Activated CD8-positive, alpha-beta T cell treated with anti-CD3 and anti-CD28 coated beads, Interleukin-2, amount 10 ng/mL, durations not matched to agents 7 days and 5 days (primary cell): ENCODE data around the gene RSPH1. TPM values are rescaled to one million over a fixed set of nuclear protein-coding genes. Genes with fewer than 3 reads are reported as not detected.
A peak's percentile ranks its signal among the peaks of the same experiment; 100 is the strongest.

ENCODE experiments used
- ATAC-seq: fragments of 150-1000 bp; cut with Tn5 transposase; one replicate; pipeline ENCODE4 v1.10.0; 2021; ENCODE audit warnings: moderate library complexity
- CTCF ChIA-PET: fragments of 350-600 bp; sonication (Branson Sonifier 250); formaldehyde crosslinking; loops from one replicate; lab custom pipeline; 2021; ENCODE audit warnings: antibody characterized with exemption; lab: Charles Lee
- POLR2A ChIA-PET: fragments of 350-600 bp; sonication (Branson Sonifier 250); formaldehyde crosslinking; loops from one replicate; lab custom pipeline; 2021; ENCODE audit warnings: antibody characterized with exemption; lab: Charles Lee
- DNase-seq: peaks from one replicate; pipeline ENCODE4 v3.0.0-alpha.2; 2020
- H3K27ac Mint-ChIP-seq: one replicate; pipeline ENCODE4 v1.8.0; 2021; ENCODE audit warnings: mild to moderate bottlenecking, mixed read lengths
- H3K27me3 Mint-ChIP-seq: one replicate; pipeline ENCODE4 v1.8.0; 2021; ENCODE audit warnings: low read depth, mixed read lengths
- H3K36me3 Mint-ChIP-seq: one replicate; pipeline ENCODE4 v1.8.0; 2021; ENCODE audit warnings: low read depth, mixed read lengths
- H3K4me1 Mint-ChIP-seq: one replicate; pipeline ENCODE4 v1.8.0; 2021; ENCODE audit warnings: low read depth, mixed read lengths
- H3K4me3 Mint-ChIP-seq: one replicate; pipeline ENCODE4 v1.8.0; 2021; ENCODE audit warnings: mild to moderate bottlenecking, mixed read lengths
- H3K9me3 Mint-ChIP-seq: one replicate; pipeline ENCODE4 v1.8.0; 2022; ENCODE audit warnings: mixed read lengths; ENCODE audit not compliant: insufficient read depth
- total RNA-seq, 2 experiments: library from RNA; stranded (reverse); gene quantifications; one replicate each; pipeline ENCODE4 v1.2.3, GENCODE V29; 2021

RSPH1 gene
- total RNA-seq, 2 experiments from 2014 or later: not detected

GRCh38 chr21:42433946-42434551 lies 62.0 kb downstream of the RSPH1 start:
- no peak overlapping the region for H3K4me3 Mint-ChIP-seq
- no peak overlapping the region for H3K27ac Mint-ChIP-seq
- H3K9me3 Mint-ChIP-seq: peaks cover 6% of the 10 kb centered on the region
- ChIA-PET POLR2A (no interaction called here), CTCF (interaction anchor here (1.5 kb wide), 1 partner anchor 9 kb away, joined by 3 read pairs; no protein-coding TSS in a partner anchor)
- H3K36me3 Mint-ChIP-seq: peaks cover 99% of the 10 kb centered on the region
- no peak for ATAC-seq
- no peak for DNase-seq
- H3K4me1 Mint-ChIP-seq: peaks cover 55% of the 10 kb centered on the region
- H3K27me3 Mint-ChIP-seq: no peaks in the 10 kb centered on the region

DNA sequence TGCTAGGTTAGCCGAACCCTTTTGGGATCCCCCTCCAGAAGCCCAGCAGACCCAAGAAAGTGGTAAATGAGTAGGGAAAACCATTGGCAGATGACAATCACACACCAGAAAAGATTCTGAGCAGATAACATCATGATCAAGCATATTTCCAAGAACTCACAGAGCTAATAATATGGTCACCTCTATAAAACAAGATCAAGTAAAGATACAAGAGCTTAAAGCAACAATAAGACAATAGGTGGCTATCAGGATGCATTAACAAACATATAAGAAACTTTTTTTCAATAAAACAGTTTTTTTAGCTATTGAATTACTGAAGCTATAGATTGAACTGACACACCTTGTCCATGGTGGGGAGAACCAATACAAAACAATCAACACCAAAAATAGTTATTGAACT lies 63.3 kb downstream of the RSPH1 start:
- no peaks in the 10 kb centered on the region for H3K27me3 Mint-ChIP-seq
- DNase-seq (no peak), ATAC-seq (no peak)
- no peak overlapping the region for H3K27ac Mint-ChIP-seq
- peaks cover 46% of the 10 kb centered on the region for H3K4me1 Mint-ChIP-seq
- no peak overlapping the region for H3K4me3 Mint-ChIP-seq
- peaks cover 6% of the 10 kb centered on the region for H3K9me3 Mint-ChIP-seq
- peaks cover 96% of the 10 kb centered on the region for H3K36me3 Mint-ChIP-seq
- POLR2A ChIA-PET: interaction anchor here (0.6 kb wide), 1 partner anchor 39 kb away, joined by 3 read pairs; no protein-coding TSS in a partner anchor
- CTCF ChIA-PET: interaction anchor here (0.6 to 1.4 kb wide), 3 partner anchors 34 to 93 kb away, joined by 3 read pairs; no protein-coding TSS in a partner anchor

- H3K4me3 Mint-ChIP-seq: no peak overlapping the region
- peaks cover 6% of the 10 kb centered on the region for H3K9me3 Mint-ChIP-seq
- no peak overlapping the region for H3K27ac Mint-ChIP-seq
- H3K4me1 Mint-ChIP-seq: peaks cover 53% of the 10 kb centered on the region
- H3K36me3 Mint-ChIP-seq: peaks cover 96% of the 10 kb centered on the region
- DNase-seq (no peak), ATAC-seq (no peak)
- no peaks in the 10 kb centered on the region for H3K27me3 Mint-ChIP-seq
- POLR2A ChIA-PET: no interaction called here
- CTCF ChIA-PET: no interaction called here
These were observed 64.8 kb downstream of the RSPH1 start for GRCh38 chr21:42431196-42431595.

DNA sequence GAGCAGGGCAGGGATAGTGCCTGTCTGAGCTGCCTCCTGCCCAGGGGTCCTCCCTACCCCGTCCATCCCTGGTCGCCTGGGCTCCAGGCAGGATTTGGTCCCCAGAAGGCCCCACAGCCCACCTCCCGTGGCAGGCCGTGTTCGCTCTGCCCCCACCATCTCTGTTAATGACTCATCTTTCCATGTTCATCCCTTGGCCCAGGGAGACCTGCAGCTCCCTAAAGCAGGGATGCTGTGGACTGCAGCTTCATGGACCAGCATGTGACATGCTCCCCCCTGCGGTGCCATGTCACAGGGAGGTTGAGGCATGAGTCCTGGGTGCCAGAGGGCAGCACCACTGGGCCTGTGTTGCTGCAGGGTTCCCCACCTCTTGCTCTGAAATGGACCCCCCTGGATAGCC lies 65.5 kb downstream of the RSPH1 start:
- Mint-ChIP-seq H3K27ac (no peak overlapping the region), H3K9me3 (peaks cover 6% of the 10 kb centered on the region), H3K4me3 (no peak overlapping the region), H3K36me3 (peaks cover 95% of the 10 kb centered on the region), H3K4me1 (peaks cover 54% of the 10 kb centered on the region), H3K27me3 (no peaks in the 10 kb centered on the region)
- POLR2A ChIA-PET: interaction anchor here (0.8 kb wide), 1 partner anchor 27 kb away, joined by 3 read pairs; no protein-coding TSS in a partner anchor
- no peak for DNase-seq
- ATAC-seq: no peak
- CTCF ChIA-PET: interaction anchor here (1.5 kb wide), 1 partner anchor 121 kb away, joined by 4 read pairs; no protein-coding TSS in a partner anchor

- no peaks in the 10 kb centered on the region for H3K27me3 Mint-ChIP-seq
- H3K4me3 Mint-ChIP-seq: no peak overlapping the region
- H3K36me3 Mint-ChIP-seq: peaks cover 93% of the 10 kb centered on the region
- no peak for ATAC-seq
- H3K4me1 Mint-ChIP-seq: peaks cover 55% of the 10 kb centered on the region
- ChIA-PET CTCF (interaction anchor here (1.2 to 1.5 kb wide), 2 partner anchors 25 to 120 kb away, joined by 3 to 4 read pairs; no protein-coding TSS in a partner anchor), POLR2A (interaction anchor here (0.8 kb wide), 1 partner anchor 27 kb away, joined by 3 read pairs; no protein-coding TSS in a partner anchor)
- H3K9me3 Mint-ChIP-seq: peaks cover 6% of the 10 kb centered on the region
- no peak for DNase-seq
- H3K27ac Mint-ChIP-seq: no peak overlapping the region
These were observed 66.2 kb downstream of the RSPH1 start for GRCh38 chr21:42429856-42430255.

DNA sequence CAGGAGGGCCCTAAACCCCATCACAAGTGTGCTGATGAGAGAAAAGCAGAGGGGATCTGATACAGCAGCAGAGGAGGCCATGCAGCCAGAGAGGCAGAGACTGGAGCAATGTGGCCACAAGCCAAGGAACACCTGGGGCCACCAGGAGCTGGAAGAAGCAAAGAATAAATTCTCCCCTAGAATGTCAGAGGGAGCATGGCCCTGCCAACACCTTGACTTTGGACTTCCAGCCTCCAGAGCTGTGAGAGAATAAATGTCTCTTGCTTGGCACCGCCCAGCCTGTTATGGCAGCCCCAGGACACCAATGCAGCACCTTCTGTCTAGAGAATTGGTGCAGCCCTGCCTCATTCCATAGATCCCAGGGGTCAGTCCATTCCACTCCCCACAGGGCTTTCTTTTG lies 67.0 kb downstream of the RSPH1 start:
- CTCF ChIA-PET: interaction anchor here (1.2 to 1.5 kb wide), 2 partner anchors 24 to 119 kb away, joined by 3 to 4 read pairs; no protein-coding TSS in a partner anchor
- Mint-ChIP-seq H3K4me1 (peaks cover 55% of the 10 kb centered on the region), H3K27ac (peak overlapping the region; percentile 40), H3K27me3 (no peaks in the 10 kb centered on the region), H3K4me3 (no peak overlapping the region), H3K36me3 (peaks cover 91% of the 10 kb centered on the region), H3K9me3 (peaks cover 6% of the 10 kb centered on the region)
- POLR2A ChIA-PET: no interaction called here
- DNase-seq: no peak
- ATAC-seq: no peak

DNA sequence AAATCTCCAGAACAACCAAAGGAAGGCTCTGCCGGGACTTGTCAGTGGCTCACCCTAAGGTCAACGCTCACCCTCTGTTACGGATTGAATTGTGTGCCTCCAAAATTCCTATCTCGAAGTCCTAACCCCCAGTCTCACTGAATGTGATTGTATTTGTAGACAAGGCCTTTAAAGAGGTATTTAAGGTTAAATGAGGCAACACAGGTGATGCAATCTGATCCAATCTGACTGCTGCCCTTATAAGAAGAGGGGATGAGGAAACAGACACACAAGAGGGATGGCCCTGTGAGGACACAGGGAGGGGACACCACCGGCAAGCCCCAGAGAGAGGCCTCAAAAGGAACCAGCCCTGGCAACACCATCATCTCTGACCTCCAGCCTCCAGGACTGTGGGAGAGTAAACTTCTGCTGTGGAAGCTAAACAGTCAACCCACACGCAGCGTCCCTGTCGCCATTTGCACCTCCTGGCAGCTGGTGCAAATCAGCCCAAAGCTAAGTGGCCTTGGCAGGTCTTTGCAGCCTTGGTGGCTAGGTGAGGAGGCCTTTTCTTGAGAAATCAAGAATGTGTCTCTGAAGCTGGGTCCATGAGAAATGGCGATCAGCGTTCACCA lies 68.1 kb downstream of the RSPH1 start:
- Mint-ChIP-seq H3K9me3 (peaks cover 6% of the 10 kb centered on the region), H3K36me3 (peaks cover 91% of the 10 kb centered on the region), H3K4me1 (peaks cover 58% of the 10 kb centered on the region), H3K4me3 (no peak overlapping the region), H3K27ac (no peak overlapping the region), H3K27me3 (no peaks in the 10 kb centered on the region)
- ATAC-seq: no peak
- ChIA-PET POLR2A (no interaction called here), CTCF (no interaction called here)
- DNase-seq: no peak

- ChIA-PET POLR2A (interaction anchor here (0.6 to 4.8 kb wide), 3 partner anchors 11 to 238 kb away, joined by 3 to 83 read pairs (median 13); partner anchors contain the start of gene UBASH3A), CTCF (interaction anchor here (0.8 to 7.0 kb wide), 2 partner anchors 10 to 23 kb away, joined by 3 to 76 read pairs; partner anchors contain the start of gene UBASH3A)
- Mint-ChIP-seq H3K4me3 (no peak overlapping the region), H3K36me3 (peaks cover 90% of the 10 kb centered on the region), H3K27me3 (no peaks in the 10 kb centered on the region), H3K27ac (no peak overlapping the region), H3K9me3 (no peaks in the 10 kb centered on the region), H3K4me1 (peaks cover 60% of the 10 kb centered on the region)
- ATAC-seq (no peak), DNase-seq (no peak)
These were observed 69.0 kb downstream of the RSPH1 start for GRCh38 chr21:42426876-42427480.

DNA sequence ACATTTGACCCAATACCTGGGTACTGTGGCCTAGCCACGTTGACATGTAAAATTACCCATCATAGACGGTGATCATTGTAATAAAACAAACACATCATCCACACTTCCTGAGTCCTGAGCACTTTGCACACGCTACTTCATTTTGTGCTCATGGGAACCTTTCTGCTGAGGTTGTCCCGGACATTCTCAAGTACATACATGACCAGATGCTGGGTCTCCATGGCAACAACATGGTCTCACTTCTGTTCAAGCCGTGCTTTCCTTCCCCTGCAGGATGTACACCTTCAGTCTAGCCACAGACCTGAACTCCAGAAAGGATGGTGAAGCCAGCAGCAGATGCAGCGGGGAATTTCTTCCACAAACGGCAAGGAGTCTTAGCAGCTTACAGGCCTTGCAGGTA lies 69.6 kb downstream of the RSPH1 start:
- ChIA-PET POLR2A (interaction anchor here (0.6 to 4.8 kb wide), 3 partner anchors 10 to 21 kb away, joined by 3 to 83 read pairs (median 13); partner anchors contain the start of gene UBASH3A), CTCF (interaction anchor here (0.9 to 7.0 kb wide), 3 partner anchors 22 to 115 kb away, joined by 3 to 76 read pairs (median 3); partner anchors contain the start of gene UBASH3A)
- ATAC-seq (no peak), DNase-seq (no peak)
- H3K9me3 Mint-ChIP-seq: no peaks in the 10 kb centered on the region
- no peaks in the 10 kb centered on the region for H3K27me3 Mint-ChIP-seq
- H3K36me3 Mint-ChIP-seq: peaks cover 90% of the 10 kb centered on the region
- peaks cover 65% of the 10 kb centered on the region for H3K4me1 Mint-ChIP-seq
- peak overlapping the region; percentile 23 for H3K4me3 Mint-ChIP-seq
- H3K27ac Mint-ChIP-seq: peak overlapping the region; percentile 90

- ATAC-seq: peak; percentile 42
- Mint-ChIP-seq H3K9me3 (no peaks in the 10 kb centered on the region), H3K36me3 (peaks cover 90% of the 10 kb centered on the region), H3K27ac (peak overlapping the region; percentile 90), H3K4me1 (peaks cover 73% of the 10 kb centered on the region), H3K4me3 (peak overlapping the region; percentile 67), H3K27me3 (no peaks in the 10 kb centered on the region)
- DNase-seq: peak; percentile 50
- ChIA-PET CTCF (interaction anchor here (0.8 to 7.0 kb wide), 9 partner anchors 8 to 167 kb away, joined by 3 to 76 read pairs (median 4); partner anchors contain the start of gene UBASH3A), POLR2A (interaction anchor here (1.1 to 4.8 kb wide), 4 partner anchors 9 to 27 kb away, joined by 3 to 83 read pairs (median 10); partner anchors contain the start of gene UBASH3A)
These were observed 70.4 kb downstream of the RSPH1 start for GRCh38 chr21:42425591-42425990.

DNA sequence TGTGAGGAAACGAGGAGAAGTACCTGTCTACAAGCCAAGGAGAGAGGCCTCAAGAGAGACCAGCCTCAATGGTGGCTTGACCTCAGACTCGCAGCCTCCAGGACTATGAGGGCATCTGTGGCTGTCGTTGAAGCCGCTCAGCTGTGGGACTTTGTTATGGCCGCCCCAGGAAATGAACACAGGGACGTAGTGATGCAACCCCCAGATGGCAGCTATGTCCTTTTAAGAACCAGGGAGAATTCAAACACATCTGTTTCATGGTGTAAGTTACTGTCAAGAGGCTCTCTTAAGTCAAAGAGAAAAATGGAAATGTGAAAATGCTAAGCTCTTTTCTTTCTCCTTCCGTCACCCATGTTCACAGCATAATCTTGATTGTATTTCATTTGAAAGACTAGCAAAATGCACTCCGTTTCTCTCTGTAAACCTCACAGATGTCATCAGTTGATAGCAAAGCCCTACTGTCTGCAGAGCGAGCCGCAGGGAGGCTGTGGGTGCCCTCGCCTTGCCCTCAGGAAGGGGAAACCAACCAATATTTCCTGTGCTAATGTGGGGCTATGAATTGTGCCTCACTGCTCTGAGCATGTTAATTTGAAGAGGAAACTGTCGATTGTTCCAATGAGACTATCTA lies 71.0 kb downstream of the RSPH1 start:
- Mint-ChIP-seq H3K27me3 (no peaks in the 10 kb centered on the region), H3K4me3 (peak overlapping the region; percentile 67), H3K36me3 (peaks cover 89% of the 10 kb centered on the region), H3K9me3 (no peaks in the 10 kb centered on the region), H3K4me1 (peaks cover 77% of the 10 kb centered on the region), H3K27ac (peak overlapping the region; percentile 90)
- POLR2A ChIA-PET: interaction anchor here (0.6 to 4.8 kb wide), 10 partner anchors 9 to 76 kb away, joined by 3 to 83 read pairs (median 4); partner anchors contain the start of gene UBASH3A
- DNase-seq (peak; percentile 89), ATAC-seq (peak; percentile 83)
- CTCF ChIA-PET: interaction anchor here (0.8 to 7.0 kb wide), 10 partner anchors 9 to 280 kb away, joined by 3 to 76 read pairs (median 4); partner anchors contain the start of gene UBASH3A
